Effector CD8-positive, alpha-beta T cell (primary cell): Measurements from ENCODE around the gene IQCE.

Experiments
- DNase-seq: peaks from one replicate; lab custom pipeline; 2025; lab: John Stamatoyannopoulos, UW

Gene IQCE

GRCh38 chr7:2616387-2617324, 57.9 kb downstream of the IQCE start:
- no peak for DNase-seq

GRCh38 chr7:2617325-2617905, 58.6 kb downstream of the IQCE start:
- no peak for DNase-seq

- DNase-seq: no peak
These were observed 60.3 kb downstream of the IQCE start for GRCh38 chr7:2619116-2619515.

GRCh38 chr7:2621061-2621828, 62.5 kb downstream of the IQCE start:
- DNase-seq: no peak

- no peak for DNase-seq
These were observed 63.3 kb downstream of the IQCE start for GRCh38 chr7:2621948-2622640.

GRCh38 chr7:2622869-2623697, 64.3 kb downstream of the IQCE start:
- DNase-seq: no peak

- DNase-seq: no peak
These were observed 64.9 kb downstream of the IQCE start for GRCh38 chr7:2623698-2624014.

- no peak for DNase-seq
These were observed 65.6 kb downstream of the IQCE start for GRCh38 chr7:2624293-2624886.

- no peak for DNase-seq
These were observed 67.8 kb downstream of the IQCE start for GRCh38 chr7:2626498-2627117.

GRCh38 chr7:2627258-2628129, 68.7 kb downstream of the IQCE start:
- no peak for DNase-seq

GRCh38 chr7:2628130-2628482, 69.3 kb downstream of the IQCE start:
- no peak for DNase-seq

- DNase-seq: no peak
These were observed 70.1 kb downstream of the IQCE start for GRCh38 chr7:2628891-2629290.

GRCh38 chr7:2629746-2630681, 71.2 kb downstream of the IQCE start:
- no peak for DNase-seq

- peak; percentile 21 for DNase-seq
These were observed 73.4 kb downstream of the IQCE start, which contains the start of gene TTYH3 for GRCh38 chr7:2631946-2632732. TTYH3 (plus strand) TSS chr7:2631986; CDS start chr7:2632156, 170 bp downstream.

GRCh38 chr7:2632733-2633537, 74.2 kb downstream of the IQCE start:
- peak; percentile 27 for DNase-seq

GRCh38 chr7:2633538-2634266, 74.9 kb downstream of the IQCE start:
- no peak for DNase-seq
